Neural progenitor cell (in vitro differentiated cells): ENCODE data around the gene CHAF1A.

Experiments
- CTCF ChIP-seq: fragments of 200-600 bp; sonication (generic); IDR thresholded peaks from 2 replicates; pipeline ENCODE4 v1.5.1; 2017; ENCODE audit warnings: antibody characterized with exemption, mild to moderate bottlenecking
- EZH2 ChIP-seq: fragments of 200-600 bp; sonication (generic); IDR thresholded peaks from 2 replicates; pipeline ENCODE4 v1.6.1; 2017; ENCODE audit warnings: antibody characterized with exemption, mild to moderate bottlenecking, moderate library complexity

- TF ChIP-seq EZH2 (no peak), CTCF (no peak)
Measured at GRCh38 chr19:4374498-4375163, 27.8 kb upstream of the CHAF1A start.
